ENCODE measurements around the gene TUBAL3.

The TUBAL3 gene

GRCh38 chr10:5343979-5344378 lies 60.6 kb downstream of the TUBAL3 start:
- DNase-seq = no peak

GRCh38 chr10:5343561-5343960 lies 61.1 kb downstream of the TUBAL3 start:
- DNase-seq = no peak
